Stimulated activated CD4-positive, alpha-beta T cell treated with anti-CD3 and anti-CD28 coated beads, Interleukin-2, amount 100 ng/mL, for 24 hours (primary cell): ENCODE results near the gene CALN1.

Experiments used
- DNase-seq, 2 donors: peaks; one replicate each; pipeline ENCODE4 v3.0.0-alpha.2; 2020

CALN1 gene

DNA sequence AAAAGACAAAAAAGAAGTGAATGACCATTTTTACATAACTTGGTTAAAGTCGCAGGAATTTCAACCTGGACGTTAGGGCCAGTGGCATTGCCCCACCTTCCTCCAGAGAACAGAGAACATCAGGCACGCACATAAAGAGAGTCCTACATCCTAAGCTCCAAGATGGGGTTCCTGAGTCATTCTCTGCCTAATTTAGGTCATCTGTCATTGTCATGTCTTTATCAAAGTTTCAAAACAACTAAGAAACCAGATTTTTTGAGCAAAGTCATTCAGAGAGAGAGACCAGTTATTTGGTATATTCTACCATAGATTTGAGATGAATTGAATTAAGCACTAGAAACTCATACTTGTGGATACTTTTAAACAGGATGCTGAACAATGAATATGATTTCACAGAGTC is 241.7 kb downstream of the CALN1 start:
- DNase-seq, result no peak

DNA sequence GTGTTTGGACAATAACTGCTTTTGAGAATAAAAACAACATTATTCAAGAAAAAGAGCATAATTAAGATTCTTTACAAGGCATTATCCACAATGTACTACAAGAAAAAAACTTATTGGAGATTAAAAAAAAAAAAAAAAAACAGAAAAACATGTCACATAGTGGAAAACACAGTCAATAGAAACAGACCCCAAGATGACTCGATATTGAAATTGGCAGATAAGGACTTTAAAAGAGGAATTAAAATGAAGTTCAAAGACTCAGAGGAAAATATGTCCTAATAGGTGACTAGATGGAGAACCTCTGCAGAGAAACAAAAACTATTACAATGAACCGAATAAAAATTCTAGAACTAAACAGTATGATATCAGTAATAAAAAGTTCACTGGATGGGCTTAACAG is 248.9 kb downstream of the CALN1 start:
- no peak for DNase-seq

DNA sequence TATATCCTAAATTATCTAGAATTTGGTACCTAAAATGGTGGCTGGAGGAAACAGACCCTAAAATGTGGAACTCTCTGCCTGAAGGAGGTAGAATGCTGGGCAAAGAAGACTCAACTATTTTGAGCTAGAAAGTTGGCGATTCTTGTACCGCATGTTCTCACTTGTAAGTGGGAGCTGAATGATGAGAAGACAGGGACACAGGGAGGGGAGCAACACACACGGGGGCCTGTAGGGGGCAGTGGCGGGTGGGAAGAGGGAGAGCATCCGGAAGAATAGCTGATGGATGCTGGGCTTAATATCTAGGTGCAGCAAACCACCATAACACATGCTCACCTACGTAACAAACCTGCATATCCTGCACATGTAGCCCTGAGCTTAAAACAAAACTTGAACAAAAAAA is 250.6 kb downstream of the CALN1 start:
- no peak for DNase-seq

DNA sequence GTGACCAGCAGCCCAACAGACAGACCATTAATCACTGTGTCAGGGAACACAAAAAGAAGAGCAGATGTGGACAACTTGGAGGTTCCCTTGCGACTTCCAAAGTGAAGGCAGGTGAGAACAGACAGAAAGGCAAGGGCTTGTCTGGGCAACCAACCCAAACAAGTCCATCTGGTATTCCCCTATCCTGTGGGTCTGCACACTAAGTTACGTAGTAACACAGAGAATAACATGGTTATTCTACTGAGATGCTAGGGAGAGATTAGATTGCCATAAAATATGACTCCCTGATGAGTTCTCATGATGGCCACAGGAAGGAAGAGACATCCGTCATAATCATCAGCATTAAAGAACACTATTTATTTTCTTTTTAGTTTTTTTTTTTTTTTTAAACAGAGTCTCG is 252.2 kb downstream of the CALN1 start:
- no peak for DNase-seq

DNA sequence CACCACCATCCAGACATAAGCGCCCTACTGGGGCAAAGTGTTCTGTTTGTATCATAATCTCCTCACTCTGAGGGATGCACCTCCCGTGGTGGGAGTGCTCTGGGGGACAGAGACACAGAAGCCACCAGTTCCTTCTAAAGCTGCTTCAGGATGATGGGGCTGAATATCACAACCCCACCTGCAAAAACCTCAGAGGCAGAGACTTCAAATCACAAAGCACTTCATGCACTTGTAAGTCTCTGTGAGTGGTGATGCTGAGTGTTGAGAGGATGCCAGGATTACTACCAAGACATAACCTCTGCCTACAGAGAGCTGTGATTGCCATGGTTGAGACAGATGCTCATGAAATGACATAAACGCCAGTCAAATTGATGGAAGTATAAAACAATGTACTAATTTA is 255.5 kb downstream of the CALN1 start:
- no peak for DNase-seq

DNA sequence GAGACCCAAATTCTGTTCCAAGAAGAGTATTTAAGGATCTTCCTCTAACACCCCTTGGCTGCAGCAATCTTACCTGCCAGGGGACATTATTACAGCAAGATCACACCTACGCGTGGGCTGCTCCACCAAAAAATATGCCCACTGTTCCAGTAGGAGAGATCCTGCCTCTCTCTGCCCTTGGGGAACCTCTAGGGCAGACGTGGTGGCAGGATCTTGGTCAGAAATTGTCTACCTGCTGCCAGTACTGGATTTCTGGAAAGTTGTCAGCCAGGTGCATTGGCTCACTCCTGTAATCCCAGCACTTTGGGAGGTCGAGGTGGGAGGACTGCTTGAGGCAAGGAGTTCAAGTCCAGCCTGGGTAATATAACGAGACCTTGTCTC is 259.0 kb downstream of the CALN1 start:
- no peak for DNase-seq

DNA sequence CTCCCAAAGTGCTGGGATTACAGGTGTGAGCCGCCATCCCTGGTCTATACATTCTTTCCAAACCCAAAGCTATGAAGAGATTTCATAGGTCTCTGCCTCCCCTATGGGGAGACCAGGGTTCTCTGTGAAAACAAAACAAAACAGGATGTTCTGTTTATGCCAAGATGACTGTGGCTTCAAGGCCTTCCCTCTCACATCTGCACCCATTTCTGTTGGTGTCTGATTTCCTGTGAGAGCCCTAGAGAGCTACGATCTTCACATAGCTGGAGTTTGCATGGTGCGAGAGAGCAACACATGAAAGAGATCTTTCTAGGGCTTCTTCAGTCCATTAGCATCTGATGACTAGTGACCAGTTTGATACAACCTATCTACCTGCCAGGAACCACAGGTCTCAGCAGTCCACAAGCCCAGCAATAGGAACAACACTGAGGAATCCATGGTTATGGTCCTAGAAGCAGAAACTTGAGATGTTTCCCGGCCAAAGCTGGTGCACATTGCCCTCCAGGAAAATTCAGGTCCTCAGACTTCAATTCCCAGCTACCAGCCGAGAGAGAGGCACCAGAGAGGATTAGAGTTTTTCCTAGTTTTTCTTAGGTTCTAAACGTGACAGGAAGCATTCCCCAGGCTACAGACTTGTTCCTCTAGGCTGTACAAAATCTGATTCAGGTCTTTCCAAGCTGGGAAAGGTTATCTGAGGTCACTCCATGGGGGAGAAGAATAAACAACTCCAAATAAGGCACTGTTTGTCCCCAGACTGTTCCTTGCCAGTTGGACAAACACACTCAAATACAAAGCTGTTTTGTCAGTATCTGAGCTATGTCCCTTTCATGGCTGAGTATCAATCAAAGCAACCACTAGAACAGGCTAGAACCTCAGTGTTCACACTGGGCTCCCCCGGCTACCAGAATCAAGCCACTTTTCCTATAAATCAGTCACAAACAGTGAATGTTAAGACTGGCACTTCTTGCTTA is 259.7 kb downstream of the CALN1 start:
- DNase-seq, result no peak

DNA sequence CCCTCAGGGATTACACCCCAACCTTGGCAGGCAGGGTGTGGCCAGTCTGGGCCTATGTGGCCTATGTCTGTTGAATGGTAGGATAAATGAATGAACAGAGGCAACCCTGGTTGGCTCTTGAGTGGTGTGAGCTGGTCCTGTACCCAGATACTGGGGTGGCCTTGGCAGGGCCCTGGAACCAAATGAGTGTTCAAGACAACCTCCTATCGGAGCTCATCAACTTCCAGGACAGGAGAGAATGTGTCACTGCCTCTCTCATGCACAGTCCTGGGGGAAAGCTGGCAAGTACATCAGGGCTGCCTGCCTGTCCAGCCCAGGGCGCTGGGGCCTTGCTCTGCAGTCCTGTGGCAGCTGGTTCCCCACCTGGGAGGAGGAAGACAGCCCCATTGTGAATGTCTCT is 271.6 kb downstream of the CALN1 start:
- no peak for DNase-seq

DNA sequence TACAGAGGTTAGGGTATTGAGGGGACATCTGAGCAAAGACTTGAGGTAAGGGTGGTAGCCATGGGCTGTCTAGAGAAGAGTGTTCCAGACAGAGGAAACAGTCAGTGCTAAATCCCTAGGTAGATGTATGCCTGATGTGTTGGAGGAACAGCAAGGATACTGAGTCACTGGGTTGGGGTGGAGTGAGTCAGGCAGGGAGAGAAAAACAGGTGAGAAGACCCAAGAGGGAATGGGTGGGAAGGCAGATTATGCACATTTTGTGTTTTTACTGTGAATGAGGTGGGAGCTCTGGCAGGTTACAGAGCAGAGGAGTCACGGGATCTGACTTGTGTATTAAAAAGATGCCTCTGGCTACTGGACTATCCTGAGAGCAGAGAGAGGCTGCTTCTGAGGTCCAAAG is 285.0 kb downstream of the CALN1 start:
- DNase-seq, result no peak

DNA sequence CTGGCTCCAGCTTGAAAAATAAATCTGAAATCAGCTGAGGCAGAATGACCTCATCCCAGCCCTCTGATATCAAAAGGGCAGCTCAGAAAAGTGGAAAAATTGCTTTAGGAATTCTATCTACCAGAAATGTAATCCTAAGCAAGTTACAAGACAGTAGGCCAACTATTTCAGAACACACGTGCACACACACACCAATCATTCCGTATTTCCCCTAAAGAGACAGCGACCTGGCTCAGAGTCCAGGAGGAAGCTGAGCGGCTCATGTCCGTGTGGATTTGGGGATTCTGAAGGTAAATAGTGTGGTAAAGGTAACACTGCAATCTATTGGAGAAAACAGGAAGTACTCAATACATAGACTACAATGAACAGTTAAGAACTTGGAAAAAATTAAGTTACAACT is 288.2 kb downstream of the CALN1 start:
- DNase-seq, result no peak

DNA sequence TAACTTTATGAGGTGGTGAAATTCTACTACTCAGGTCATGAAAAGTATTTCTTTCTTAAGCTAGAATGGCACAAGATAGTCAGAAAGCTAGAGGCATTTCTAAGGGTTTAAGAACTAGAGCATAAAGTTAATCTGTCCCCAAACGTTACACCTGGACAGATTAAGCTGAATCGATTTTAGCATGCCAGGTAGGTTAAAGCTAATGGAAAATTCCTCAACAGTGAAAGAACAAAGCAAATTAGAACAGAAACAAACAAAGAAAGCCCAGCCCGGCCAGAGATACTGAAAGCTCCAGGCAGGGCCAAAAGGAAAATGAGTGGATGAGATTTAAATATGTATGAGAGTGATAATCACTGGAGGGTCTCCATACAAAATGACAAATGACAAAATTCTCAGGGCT is 293.8 kb downstream of the CALN1 start:
- DNase-seq, result no peak

DNA sequence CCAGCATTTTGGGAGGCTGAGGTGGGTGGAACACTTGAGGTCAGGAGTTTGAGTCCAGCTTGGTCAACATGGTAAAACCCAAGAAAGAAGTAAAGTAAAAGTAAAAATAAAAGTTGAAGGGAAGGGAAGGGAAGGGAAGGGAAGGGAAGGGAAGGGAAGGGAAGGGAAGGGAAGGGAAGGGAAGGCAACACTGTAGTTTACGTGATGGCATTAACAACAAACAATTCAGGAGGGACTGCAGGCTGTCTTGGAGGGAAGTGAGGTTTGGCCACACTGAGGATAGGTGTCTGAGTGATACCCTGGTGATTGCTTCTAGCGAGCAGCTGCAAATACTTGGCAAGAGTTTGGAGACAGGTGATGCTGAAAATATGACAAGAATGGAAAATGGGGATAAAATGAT is 298.0 kb downstream of the CALN1 start:
- DNase-seq, result no peak

DNA sequence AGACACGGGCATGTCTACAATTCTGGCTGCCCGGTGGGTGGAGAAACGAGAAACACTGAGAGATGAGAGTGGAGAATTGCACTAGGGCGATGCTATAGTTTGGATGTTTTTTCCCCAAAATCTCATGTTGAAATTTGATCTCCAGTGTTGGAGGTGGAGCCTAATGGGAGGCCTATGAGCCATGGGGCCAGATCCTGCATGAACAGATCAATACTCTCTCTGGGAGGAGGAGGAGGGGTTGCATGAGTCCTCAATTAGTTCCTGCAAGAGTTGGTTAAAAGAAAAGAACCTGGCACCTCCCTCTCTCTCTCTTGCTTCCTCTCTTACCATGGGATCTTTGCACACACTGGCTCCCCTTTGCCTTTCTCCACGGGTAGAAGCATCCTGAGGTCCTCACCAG is 299.1 kb downstream of the CALN1 start:
- DNase-seq, result no peak

DNA sequence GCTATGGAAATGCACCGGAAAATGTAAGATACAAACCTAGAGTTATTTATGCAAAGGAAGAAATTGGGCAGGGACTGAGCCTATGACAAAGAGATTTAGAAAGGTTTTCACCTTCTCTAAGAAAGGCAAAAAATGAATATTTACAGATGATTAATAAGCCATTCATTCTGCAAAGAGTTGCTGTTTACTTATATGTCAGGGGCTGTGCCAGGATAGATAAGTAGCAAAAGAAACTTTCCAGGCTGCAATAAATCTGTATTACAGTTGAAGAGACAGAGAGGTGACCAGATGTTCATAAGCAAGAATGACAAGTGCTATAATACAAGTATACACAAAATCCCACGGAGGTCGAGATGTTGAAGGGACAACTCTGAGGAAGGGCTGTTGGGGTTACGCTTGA is 299.6 kb downstream of the CALN1 start:
- no peak for DNase-seq

DNA sequence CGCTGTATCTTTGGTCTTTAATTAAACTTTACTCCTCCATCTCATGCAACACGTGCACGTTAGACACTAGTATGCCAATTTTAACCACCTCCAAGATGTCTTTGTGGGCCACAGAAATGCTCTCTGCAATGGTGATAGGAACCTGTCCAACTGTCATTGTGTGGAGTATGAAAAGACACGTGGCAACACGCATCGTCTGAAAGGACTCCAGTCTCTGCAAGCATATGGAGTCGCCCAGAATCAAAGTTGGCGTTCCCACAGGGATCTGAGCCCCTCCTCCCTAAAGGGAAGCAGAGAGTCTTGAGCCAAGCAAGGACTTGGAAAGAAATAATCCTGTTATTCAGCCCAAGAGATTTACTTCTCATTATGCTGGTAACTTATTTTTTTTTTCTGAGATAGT is 301.1 kb downstream of the CALN1 start:
- DNase-seq, result no peak

DNA sequence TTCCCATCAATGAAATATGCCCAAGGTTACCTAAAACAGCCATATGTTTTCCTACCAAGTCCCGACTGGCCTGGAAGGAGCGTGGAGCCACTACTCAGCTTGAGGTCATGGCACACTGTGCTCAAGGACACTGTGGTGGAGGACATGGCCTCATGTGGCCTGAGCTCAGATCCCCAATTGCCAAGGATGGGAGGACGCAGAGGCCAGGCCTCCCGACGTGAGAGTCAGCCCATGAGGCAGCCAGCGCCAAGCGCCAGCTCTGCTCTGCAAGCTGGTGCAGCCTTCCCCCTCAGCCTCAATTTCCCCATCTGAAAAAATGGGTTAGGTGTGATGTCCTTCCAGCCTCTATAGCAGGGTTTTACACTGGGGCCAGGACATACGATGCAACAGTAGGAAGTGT is 302.6 kb downstream of the CALN1 start:
- DNase-seq, result no peak

DNA sequence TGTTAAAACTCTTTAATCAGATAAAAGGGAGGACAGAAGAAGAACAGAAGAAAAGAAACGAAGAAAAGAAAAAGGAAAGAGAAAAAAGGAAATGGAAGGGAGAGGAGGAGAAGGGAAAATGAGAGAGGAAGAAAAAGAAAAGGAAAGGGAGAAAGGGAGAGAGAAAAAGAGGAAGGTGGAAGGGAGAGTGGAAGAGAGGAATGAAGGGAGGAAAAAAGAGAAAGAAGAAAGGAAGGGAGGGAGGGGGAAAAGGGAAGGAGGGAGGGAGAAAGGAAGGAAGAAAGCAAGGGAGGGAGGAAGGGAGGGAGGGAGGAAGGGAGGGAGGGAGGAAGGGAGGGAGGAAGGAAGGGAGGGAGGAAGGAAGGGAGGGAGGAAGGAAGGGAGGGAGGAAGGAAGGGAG is 305.7 kb downstream of the CALN1 start:
- no peak for DNase-seq

DNA sequence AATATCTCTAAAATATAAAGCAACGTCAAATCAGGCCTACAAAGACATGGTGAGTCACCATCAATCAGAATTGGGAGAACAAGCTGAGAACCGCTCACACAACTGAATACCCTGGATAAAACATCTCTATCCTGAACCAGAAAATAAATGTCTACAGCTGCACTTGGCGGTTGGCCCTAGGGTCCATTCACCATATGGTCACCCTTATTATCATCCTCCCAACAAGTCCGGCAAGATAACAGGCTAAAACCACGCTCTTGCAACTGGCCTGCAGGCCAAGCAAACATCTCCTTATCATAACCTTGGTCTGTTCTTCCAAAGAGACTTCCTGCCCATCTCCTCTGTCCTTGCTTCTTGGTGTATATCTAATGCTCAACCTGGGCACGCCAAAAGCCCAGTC is 310.7 kb downstream of the CALN1 start:
- no peak for DNase-seq

DNA sequence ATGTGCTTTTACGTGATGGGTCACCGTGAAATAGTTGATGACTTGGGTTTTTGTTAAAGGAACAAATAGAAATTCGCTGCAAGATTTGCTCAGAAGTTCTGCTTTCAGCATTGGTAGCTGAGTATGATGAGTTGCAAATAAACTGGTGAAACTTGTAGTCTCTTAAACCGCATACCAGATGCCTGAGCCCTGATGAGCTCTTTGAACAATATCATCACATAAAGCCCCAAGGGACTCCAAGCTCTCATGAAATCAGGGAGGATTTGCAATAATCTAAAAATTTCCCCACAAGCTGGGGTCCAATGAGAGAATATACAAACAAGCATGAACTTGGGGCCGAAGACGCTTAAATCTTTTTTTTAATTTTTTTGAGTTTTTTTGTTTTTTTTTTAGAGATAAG is 312.4 kb downstream of the CALN1 start:
- no peak for DNase-seq

DNA sequence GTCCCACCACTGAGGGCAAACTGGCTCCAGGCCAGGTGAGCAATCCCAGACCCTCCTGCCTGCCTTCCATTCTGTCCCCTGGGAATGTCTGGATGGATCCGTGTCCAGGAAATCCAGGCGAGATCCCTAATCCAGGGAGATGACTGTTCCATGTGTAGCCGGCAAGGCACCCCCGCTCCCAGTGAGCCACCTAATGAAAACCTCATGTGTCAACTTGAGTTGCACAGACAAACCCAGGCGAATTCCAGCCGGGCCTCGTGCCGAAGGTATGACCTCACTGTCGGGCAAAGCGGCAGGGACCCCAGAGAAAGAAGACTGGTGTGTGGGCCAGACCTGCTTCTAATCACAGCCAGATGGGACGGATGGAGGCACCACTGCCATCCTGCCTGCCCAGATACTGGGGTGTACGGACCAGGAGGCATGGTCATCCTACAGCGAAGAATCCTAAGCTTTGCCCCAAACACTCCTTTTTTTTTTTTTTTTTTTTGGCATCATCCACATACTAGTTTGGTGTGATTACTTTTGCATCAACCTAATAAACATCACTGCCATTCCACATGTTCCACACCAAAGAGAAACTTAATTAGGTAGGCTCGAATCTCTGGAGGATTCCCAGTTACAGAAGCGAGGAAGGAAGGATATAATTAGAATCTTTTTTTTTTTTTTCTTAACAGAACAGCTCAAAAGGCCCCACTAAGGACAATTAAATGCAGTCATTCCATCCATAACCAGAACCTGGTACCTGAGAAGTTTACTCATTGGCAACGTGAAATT is 313.1 kb downstream of the CALN1 start:
- no peak for DNase-seq

DNA sequence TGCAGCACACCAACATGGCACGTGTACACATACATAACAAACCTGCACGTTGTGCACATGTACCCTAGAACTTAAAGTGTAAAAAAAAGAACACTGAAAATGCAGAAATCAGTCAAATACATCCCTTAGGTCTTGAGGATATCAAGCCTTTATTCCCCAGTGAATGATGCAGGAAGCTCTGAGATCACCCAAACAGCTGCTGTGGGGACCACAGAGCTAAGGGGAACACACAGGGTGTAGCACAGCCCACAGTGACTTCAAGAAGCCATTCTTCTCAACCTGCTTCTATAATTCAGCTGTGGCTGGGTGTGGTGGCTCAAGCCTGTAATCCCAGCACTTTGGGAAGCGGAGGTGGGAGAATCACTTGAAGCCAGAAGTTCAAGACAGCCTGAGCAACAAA is 314.9 kb downstream of the CALN1 start:
- no peak for DNase-seq

DNA sequence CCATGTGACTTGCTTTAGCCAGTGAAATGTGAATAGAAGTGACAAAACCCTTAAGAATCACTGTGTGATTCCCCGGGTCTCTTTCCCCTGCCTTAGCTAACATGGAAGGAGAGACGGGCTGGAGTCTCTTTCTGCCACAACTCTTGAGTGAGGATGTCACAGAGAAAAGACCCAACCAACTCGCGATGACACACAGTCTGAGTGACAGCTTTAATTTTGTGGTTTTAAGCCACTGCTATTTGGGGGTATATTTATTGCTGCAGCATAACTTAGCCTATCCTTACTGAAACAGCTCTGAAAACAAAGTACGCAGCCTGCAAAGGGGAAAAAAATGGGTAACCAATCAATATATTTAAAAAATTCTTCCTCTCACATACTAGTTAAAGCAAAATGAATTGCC is 319.4 kb downstream of the CALN1 start:
- DNase-seq, result no peak

DNA sequence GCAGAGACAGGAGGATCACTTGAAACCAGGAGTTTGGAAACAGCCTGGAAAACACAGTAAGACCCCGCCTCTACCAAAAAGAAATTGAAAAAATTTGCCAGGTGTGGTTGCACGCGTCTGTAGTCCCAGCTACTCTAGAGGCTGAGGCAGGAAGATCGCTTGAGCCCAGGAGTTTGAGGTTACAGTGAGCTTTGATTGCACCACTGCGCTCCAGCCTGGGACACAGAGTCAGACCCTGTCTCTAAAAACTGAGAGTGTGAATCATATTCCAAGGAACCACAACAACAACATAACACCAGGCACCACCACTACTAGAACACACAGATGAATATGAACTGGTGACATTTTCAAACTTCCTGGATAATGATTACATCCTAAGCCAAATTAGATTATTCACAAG is 324.2 kb downstream of the CALN1 start:
- DNase-seq, result no peak

DNA sequence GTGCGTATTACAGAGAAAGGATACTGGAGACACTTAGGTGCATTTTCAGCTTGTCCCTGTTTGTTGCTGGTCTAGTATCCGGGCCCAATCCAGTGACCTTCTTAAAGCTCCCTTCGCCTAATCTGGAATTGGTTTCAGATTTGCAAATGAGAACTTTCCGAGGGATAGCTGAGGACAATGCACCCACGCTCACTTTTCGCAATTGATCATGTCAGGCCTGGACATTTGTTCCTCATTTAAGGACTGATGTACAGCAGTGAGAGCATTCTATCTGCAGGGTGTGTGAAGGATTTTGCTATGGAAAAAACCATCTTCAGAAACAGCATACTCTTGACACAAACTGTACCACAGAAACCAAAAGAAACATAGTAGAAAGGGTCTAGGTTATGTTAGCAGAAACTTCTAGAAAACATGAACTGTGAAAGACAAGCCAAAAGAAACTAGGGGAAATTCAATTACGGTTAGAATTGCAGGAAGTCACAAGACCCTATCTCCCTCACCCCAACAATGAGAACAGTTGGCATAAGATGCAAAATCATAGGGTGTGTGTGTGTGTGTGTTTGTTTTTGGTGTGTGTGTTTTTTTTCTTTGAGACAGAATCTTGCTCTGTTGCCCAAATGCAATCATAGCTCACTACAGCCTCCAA is 331.1 kb downstream of the CALN1 start:
- no peak for DNase-seq
